GM19372 (cell line): ENCODE results near the gene ZNF814.
"Not testable (repeated sequence)": the region's sequence is repeated elsewhere in the genome, so short reads cannot be mapped to it uniquely, and the experiment has no call there.

Experiments
- ATAC-seq: cut with Tn5 transposase; IDR thresholded peaks from one replicate; pipeline ENCODE4 v1.9.1; 2021; ENCODE audit warnings: mild to moderate bottlenecking, low read depth, moderate library complexity; ENCODE audit not compliant: unreplicated experiment

Gene ZNF814

DNA sequence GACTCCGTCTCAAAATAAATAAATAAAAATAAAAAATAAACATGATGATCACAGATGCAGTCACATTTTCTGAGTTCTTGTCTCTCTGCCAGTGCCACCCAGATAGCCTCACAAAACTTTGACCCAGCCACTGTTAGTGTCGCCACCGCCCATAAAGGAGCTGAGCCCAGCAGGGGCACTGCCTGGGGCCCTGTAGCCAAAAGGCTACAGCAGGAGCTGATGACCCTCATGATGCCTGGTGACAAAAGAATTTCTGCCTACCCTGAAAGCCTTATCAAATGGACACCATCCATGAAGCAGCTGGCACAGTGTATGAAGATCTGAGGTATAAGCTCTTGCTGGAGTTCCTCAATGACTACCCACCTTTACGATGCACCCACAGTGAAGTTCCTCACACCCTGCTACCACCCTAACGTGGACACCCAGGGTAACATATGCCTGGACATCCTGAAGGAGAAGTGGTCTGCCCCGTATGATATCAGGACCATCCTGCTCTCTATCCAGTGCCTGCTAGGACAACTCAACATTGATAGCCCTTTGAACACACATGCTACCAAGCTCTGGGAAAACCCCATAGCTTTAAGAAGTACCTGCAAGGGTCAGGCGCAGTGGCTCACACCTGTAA, 20.9 kb downstream of the ZNF814 start:
- ATAC-seq, result no peak

DNA sequence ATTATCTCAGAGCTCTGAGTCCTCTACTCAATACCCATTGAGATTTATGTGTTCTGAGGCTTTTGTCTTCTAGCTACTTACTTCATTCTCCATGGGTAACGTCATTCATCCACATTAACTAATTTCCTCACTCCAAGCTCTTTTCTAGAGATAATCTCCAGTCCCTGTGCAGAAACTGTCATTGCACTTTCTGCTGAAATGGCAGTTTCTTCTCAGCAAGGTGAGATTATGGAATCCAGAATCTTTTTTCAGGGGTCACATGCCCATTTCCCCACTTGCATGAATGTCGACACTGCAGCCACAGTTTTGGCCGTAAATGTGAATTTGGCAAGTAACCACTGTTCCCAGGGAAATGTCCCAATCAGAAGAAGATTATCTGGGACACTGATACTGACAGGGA, 26.5 kb downstream of the ZNF814 start:
- ATAC-seq, result not testable (repeated sequence)

DNA sequence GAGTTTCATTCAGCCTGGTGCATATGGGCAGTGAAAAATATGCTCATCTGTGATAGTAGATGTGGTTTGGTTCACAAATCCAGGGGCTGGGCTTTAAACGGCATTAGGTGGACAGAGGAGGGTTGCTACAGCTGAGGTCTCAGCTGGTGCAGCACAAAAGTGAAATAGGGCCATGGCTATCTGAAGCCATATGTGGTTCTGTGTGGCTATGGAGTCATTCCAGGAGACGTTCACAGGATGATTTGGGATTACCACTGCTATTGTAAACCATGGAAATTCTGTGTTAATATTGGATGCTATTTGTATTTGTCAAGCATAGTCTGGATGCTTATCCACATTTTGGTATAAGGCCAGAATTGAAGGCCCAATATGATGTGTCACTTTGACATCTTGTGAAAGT, 34.7 kb downstream of the ZNF814 start:
- ATAC-seq, result not testable (repeated sequence)

DNA sequence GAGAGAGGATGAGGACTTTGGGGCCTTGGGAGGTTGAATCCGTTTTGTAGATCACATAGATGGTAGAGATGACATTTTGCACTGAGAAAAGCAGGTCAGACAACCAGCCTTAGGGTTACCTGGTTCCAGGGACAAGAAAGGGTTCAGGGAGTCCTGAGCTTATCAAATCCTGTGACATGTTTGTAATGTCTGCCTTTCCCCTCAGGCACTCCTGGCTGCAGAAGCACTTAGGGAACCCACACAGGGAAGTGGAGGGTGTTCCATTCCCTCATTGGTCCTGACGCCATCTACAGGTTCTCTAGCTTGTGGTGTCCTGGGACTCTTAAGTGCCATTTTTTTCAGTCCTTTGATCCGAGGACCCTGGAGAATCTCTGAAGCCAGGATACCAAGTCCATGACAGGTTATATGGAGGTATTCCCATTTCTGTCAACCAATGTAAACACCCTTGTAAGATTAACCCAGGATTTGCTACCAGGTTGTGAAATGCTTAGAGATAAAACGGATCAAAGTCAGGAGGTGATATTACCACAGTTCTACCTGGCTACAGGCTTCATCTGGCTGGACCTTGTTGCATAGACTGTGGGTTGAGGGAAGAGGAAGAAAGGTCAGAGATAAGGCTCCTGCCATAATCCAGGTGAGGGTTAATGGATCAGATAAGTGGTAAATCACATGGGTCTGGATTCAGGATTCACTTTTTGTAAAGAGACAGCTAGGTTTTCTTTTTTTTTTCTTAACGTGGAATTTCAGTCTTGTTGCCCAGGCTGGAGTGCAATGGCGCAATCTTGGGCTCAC, 36.8 kb downstream of the ZNF814 start:
- not testable (repeated sequence) for ATAC-seq

DNA sequence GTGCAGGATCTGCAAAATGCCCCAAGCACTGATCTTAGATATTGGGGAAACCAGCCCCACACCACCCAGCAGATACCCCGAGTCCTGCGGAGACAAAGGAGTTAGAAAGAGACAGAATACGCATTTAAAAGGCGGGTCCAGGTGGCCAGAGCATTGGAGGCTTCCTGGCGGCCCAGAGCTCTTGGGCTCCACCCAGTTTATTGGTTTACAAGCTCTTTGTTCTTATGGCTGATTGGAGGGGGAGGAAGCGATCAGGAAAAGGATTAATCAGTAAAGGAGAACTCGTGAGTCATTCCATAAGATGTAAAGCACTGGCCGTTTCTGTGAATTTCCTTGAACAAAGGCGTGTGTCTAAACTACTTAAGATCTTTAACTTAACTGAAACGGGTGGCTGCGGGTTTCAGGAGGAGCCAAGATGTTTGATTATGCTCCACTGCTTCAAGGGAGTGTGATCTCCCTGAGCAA, 38.3 kb downstream of the ZNF814 start:
- ATAC-seq, result no peak

DNA sequence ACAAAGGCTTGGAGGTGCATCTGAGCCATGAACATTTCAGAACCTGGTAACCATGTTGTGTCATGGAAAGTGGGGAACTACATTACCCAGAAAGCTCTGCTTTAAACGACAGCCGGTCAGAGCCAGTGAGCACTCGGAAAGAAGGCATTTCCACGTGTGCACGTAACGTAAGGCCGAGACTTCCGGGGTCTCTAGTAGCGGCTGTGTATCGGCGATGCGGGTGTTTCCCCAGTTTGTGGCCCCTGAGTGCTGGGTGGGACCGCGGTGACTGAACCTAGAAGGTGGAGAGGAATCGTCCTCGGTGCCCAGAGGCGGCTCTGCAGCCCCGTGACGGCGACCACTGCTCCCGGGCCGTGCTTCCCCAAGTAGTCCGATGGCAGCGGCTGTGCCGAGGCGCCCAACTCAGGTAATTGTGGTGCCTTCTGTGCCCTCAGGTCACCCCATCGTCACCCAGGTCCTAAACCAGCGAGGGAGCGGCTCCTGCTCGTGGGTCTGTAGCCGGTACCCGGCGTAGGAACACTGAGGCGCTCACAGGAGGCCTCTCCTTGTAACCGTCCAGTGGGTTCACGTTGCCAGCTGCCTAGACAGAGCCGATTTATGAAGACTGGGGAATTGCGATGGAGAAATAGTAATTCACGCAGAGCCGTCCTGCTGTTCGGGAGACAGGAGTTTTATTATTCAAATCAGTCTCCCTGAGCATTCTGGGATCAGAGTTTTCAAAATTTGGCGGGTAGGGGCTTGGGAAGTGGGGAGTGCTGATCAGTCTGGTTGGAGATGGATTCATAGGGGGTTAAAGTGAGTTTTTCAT, 39.0 kb downstream of the ZNF814 start, which contains the start of gene ZNF587:
TSS of gene ZNF587 (plus strand) at position 194 of the 808 bp plus-strand sequence. CDS start at position 374, 180 bp downstream.
- peak; percentile 94 for ATAC-seq

DNA sequence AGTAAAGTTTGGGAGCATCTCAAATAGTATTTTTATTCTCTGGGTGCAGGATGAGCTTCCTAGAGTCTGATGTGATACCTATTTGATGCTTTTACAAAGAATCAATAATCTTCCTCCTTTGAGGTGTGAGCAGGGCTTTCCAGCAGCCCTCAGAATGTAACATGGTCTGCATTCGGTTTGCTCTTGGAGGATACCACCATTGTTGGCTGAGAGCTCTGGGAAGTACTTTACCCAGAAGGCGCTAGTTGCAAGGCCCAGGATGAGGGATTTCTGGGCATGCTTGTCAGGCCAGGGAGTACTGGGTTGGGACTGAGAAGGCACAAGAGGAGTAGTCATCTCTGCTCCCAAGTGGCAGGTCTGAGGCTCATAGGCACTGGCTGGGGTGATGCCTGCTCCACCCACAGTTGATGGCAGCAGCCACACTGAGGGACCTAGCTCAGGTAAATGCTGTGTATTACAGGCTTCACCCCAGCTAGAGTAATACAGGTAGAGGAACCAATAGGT, 39.6 kb downstream of the ZNF814 start:
- peak; percentile 18 for ATAC-seq

DNA sequence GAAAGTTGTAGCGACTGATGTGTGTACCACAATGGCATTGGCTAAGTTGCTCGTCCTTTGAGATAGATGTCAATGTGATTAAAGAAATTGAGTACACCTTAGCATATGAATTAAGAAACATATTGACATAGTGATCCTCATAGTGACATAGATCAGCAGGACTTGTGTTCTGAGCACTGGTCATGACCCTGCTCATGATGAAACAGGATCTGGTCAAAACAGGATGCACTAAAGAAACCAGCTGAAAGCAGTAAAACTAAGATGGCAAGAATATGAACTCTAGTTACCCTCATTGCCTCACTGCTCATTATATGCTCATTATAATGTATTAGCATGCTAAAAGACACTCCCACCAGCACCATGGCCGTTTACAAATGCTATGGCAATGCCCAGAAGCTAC, 41.7 kb downstream of the ZNF814 start:
- not testable (repeated sequence) for ATAC-seq

DNA sequence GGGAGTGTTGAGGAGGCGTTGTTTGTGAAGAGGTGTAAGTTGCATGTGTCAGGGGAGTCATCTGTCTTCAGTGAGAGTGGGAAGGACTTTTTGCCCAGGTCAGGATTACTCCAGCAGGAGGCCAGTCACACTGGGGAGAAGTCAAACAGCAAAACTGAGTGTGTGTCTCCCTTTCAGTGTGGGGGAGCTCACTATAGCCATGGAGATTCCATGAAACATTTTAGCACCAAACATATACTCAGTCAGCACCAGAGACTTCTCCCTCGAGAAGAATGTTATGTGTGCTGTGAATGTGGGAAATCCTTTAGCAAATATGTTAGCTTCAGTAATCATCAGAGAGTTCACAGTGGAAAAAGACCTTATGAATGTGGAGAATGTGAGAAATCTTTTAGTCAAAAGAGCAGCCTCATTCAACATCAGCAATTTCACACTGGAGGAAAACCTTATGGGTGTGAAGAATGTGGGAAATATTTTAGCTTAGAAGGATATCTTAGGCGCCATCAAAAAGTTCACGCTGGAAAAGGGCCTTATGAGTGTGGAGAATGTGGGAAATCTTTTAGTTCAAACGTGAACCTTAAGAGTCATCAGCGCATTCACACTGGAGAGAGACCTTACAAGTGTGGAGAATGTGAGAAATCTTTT, 47.6 kb downstream of the ZNF814 start:
- no peak for ATAC-seq

DNA sequence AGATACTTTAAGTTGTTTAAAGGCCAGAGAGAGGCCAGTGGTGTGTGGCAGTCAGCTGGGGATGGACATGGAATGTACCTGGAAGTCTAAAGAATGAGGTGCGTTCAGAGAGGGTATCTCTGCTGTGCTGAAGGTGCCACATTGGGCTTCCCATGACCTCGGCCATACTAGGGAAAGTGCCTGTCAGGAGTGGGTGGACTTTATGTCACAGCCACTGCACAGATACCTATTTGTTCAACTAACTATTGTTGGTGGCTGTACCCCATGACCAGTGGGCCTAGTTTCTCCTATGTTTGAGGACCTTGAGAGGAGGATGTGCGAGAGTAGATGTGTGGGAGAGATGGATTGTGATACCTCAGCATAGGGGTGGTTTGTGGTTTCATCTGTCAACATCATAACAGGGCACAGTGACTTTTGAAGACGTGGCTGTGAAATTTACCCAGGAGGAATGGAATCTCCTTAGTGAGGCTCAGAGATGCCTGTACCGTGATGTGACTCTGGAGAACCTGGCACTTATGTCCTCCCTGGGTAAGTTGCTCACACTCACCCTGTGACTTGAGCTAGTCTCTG, 50.1 kb downstream of the ZNF814 start:
- not testable (repeated sequence) for ATAC-seq

DNA sequence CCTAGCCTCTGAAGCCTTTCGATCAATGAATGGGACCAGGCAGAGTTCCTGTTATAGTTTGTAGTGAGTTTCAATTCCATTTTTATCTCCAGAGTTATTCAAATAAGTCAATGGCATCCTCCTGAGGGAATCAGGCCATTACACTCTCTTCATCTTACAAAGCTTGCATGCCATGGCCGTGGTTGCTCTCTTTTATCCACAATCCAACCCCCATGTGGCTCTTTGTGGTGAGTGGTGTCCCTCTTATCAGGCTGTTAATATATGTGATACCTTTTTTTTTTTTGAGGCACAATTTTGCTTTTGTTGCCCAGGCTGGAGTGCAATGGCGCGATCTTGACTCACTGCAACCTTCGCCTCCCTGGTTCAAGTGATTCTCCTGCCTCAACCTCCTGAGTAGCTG, 51.8 kb downstream of the ZNF814 start:
- not testable (repeated sequence) for ATAC-seq

DNA sequence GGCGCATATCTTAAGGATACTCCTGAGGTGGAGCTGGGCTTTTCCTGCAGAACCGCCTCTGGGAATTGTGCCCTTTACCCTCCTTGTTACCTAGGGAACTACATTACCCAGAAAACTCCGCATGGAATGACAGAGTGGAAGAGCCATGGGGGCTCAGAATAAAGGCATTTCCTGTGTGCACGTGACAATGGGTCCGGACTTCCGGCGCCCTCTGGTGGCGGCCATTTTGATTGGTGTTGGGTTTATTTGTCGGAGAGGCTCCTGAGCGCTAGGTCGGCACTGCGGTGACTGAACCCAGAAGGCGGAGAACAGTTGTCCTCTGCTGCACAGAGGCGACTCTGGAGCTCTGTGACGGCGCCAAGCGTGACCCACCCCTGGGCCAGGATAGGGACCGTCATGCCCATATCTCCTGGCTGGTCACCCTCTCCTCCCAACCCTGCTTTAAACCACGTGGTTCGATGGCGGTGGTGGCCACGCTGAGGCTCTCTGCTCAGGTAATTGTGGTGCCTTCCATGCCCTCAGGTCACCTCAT, 58.7 kb downstream of the ZNF814 start, which contains the start of gene ZNF587B:
TSS of gene ZNF587B (plus strand) at position 229 of the 532 bp plus-strand sequence. CDS start at position 459, 230 bp downstream.
- ATAC-seq, result no peak

DNA sequence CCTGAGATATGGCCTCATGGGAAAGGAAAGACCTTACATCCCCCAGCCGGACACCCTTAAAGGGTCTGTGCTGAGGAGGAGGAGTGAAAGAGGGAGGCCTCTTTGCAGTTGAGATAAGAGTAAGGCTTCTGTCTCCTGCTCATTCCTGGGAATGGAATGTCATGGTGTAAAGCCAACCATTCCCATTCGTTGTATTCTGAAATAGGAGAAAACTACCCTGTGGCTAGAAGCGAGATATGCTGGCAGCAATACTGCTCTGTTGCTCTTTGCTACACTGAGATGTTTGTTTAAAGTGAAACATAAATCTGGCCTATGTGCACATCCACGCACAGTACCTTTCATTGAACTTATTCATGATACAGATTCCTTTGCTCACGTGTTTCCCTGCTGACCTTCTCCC, 59.5 kb downstream of the ZNF814 start:
- no peak for ATAC-seq

DNA sequence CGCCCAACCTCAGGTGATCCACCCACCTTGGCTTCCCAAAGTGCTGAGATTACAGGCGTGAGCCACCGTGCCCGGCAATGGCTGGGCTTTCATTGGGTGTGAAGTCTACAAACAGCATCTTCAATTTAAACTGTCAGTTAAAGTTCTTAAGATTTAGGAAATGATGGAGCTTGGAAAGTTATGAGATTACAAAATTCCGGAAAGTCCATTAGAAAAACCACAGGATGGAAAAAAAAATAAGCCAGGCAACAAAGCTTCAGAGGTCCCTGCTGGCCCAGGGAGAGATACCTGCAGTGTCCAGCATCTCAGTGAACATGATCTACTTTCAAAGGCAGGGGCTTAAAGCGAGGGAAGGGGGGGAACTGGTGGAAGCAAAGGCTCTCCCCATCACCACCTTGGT, 63.3 kb downstream of the ZNF814 start:
- no peak for ATAC-seq

DNA sequence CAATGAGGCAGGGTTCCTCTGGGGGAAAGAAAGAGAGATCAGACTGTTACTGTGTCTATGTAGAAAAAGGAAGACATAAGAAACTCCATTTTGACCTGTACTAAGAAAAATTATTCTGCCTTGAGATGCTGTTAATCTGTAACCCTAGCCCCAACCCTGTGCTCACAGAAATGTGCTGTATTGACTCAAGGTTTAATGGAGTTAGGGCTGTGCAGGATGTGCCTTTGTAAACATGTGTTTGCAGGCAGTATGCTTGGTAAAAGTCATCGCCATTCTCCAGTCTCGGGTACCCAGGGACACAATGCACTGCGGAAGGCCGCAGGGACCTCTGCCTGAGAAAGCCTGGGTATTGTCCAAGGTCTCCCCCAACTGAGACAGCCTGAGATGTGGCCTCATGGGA, 65.2 kb downstream of the ZNF814 start:
- not testable (repeated sequence) for ATAC-seq

DNA sequence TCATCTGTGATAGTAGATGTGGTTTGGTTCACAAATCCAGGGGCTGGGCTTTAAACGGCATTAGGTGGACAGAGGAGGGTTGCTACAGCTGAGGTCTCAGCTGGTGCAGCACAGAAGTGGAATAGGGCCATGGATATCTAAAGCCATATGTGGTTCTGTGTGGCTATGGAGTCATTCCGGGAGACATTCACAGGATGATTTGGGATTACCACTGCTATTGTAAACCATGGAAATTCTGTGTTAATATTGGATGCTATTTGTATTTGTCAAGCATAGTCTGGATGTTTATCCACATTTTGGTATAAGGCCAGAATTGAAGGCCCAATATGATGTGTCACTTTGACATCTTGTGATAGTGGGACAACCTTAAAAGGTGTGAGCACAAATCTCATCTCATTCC, 65.7 kb downstream of the ZNF814 start:
- ATAC-seq, result not testable (repeated sequence)

DNA sequence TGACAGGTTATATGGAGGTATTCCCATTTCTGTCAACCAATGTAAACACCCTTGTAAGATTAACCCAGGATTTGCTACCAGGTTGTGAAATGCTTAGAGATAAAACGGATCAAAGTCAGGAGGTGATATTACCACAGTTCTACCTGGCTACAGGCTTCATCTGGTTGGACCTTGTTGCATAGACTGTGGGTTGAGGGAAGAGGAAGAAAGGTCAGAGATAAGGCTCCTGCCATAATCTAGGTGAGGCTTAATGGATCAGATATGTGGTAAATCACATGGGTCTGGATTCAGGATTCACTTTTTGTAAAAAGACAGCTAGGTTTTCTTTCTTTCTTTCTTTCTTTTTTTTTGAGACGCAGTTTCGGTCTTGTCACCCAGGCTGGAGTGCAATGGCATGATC, 67.3 kb downstream of the ZNF814 start:
- not testable (repeated sequence) for ATAC-seq

DNA sequence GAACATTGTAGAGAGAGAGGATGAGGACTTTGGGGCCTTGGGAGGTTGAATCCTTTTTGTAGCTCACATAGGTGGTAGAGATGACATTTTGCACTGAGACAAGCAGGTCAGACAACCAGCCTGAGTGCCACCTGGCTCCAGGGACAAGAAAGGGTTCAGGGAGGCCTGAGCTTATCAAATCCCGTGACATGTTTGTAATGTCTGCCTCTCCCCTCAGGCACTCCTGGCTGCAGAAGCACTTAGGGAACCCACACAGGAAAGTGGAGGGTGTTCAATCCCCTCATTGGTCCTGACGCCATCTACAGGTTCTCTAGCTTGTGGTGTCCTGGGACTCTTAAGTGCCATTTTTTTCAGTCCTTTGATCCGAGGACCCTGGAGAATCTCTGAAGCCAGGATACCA, 67.7 kb downstream of the ZNF814 start:
- ATAC-seq, result not testable (repeated sequence)

DNA sequence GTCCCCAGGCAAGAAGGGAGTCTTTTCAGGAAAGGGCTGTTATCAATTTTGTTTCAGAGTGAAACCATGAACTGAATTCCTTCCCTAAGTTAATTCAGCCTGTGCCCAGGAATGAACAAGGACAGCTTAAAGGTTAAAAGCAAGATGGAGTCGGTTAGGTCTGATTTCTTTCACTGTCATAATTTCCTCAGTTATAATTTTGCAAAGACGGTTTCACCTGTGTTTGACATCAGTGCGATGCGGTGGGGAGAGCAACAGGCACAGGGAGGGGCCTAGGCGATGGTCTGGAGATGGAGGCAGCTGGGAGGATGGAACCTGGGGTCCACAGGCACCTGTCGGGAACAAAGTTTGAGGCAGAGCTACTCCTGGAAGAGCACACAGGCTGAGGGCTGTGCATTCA, 68.2 kb downstream of the ZNF814 start:
- no peak for ATAC-seq
